PFSK-1 (cell line): Measurements from ENCODE around the gene SLC2A8.

Source experiments
- FOXP2 ChIP-seq: optimal IDR thresholded peaks from 2 replicates; pipeline ENCODE3; 2011; ENCODE audit warnings: borderline replicate concordance, control low read depth, inconsistent platforms; ENCODE audit not compliant: insufficient read depth; ENCODE audit errors: extremely low read length, extremely low read depth
- POLR2AphosphoS5 ChIP-seq: IDR thresholded peaks from 2 replicates; pipeline ENCODE4 v1.6.1; 2012; ENCODE audit warnings: low read depth, mild to moderate bottlenecking, control low read depth, low read length, moderate library complexity
- REST ChIP-seq, 2 experiments: IDR thresholded peaks; 2 replicates each; pipeline versions ENCODE4 v1.6.1 to v1.8.0; 2011 to 2012; ENCODE audit warnings: low read depth in 2 of 2, low read length in 2 of 2, control low read depth in 1 of 2, inconsistent platforms in 1 of 2, mild to moderate bottlenecking in 1 of 2, moderate library complexity in 1 of 2; ENCODE audit not compliant: insufficient read depth in 1 of 2
- TAF1 ChIP-seq: IDR thresholded peaks from 2 replicates; pipeline ENCODE4 v1.6.1; 2012; ENCODE audit warnings: low read length, control low read depth, borderline replicate concordance; ENCODE audit not compliant: insufficient read depth

- TF ChIP-seq REST (IDR thresholded peaks at IDR 0.05; ENCODE audit: insufficient read depth in 1 of 2, low read depth in 2 of 2, low read length in 2 of 2) (no peak), FOXP2 (no peak), TAF1 (no peak), POLR2AphosphoS5 (no peak)
Measured at GRCh38 chr9:127399736-127400269, 2.8 kb downstream of the SLC2A8 start.
